ENCODE results near the gene SFMBT2. TPM values are rescaled to one million over a fixed set of nuclear protein-coding genes. Genes with fewer than 3 reads are reported as not detected.

Gene SFMBT2
- polyA plus RNA-seq, 2 of the 4 experiments (the other 2 are of a cell fraction): 9.6 to 10.2 TPM

- TF ChIP-seq PHF8 (IDR thresholded peaks at IDR 0.05; ENCODE audit: borderline replicate concordance, low read depth) (no peak), ZFP36 (IDR thresholded peaks at IDR 0.05; ENCODE audit: borderline replicate concordance, partially characterized antibody) (no peak)
Measured at GRCh38 chr10:7409045-7409731, 1.6 kb downstream of the SFMBT2 start (continued).

DNA sequence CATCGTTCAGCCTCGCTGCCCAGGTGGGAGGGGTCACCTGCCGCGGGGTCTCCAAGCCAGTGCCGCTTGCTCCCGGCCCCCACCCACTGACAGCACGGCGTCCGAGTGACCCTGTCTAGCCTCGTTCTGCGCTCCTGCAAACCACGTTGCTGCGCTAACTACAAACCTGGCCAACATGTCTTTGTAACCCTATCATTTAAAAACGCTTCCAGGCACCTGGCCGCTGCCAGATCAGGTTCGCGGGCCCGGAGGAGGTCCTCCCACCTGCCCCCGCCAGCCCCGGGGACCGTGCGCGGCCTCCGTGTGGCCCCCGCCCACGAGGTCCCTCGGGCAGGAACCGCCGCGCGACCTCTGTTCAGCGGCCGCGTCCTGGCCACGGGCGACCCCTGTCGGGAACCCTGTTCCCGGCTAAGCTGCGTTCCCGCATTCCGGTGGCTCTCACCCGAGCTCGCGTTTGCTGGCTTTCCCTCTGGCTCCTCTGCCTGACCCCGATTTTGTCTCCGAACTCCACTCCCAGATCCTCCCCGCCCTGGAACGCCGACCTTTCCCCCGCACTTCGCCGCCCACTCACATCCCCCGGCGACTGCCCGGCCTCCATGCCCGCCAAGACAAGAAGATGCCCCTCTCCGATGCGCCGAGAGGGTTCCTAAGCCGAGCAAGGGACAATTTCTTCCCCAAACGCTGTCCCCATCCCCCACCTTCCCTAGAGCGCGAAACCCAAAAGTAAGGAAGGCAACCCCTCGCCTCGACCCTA, 2.4 kb downstream of the SFMBT2 start:
- POLR2A ChIA-PET: interaction anchor here (0.6 to 1.2 kb wide), 2 partner anchors 97 to 219 kb away, joined by 3 read pairs; no protein-coding TSS in a partner anchor
- no peaks in the 10 kb centered on the region for H3K9me3 ChIP-seq

More for the DNA sequence above, 2.4 kb downstream of the SFMBT2 start:
- CTCF ChIA-PET: interaction anchor here (0.6 to 5.8 kb wide), 44 partner anchors 8 to 761 kb away, joined by 3 to 31 read pairs (median 4); no protein-coding TSS in a partner anchor
- WGBS (ENCODE audit: missing lambda C conversion rate): under 1% methylated on average over 49 of the region's 65 CpGs
- Histone ChIP-seq H3K4me3 (peak overlapping the region; percentile 76), H3K4me2 (peak overlapping the region; percentile 91), H3K27ac (peak overlapping the region; percentile 86 to 96), H3K4me1 (peaks cover 34% of the 10 kb centered on the region)
- DNase-seq (ENCODE audit: low read depth in 1 of 2, low spot score in 1 of 2): peak; percentile 64 to 68
- TF ChIP-seq EP300 (IDR thresholded peaks at IDR 0.05): no peak
- no peak for TF ChIP-seq BHLHE40 (IDR thresholded peaks at IDR 0.05; ENCODE audit: low read depth, low read length)
- no peak for TF ChIP-seq PHF8 (IDR thresholded peaks at IDR 0.05; ENCODE audit: borderline replicate concordance, low read depth)
- peak in 1 of 2 experiments; percentile 7; a peak in 1 of 5 replicates for TF ChIP-seq JUN (IDR thresholded peaks at IDR 0.05)
- TF ChIP-seq ESRRA (IDR thresholded peaks at IDR 0.05; ENCODE audit: borderline replicate concordance, low read length): no peak
- no peak for TF ChIP-seq TFCP2L1 (CRISPR knock-in tag; IDR thresholded peaks at IDR 0.05)
- no peak for TF ChIP-seq ATOH8 (CRISPR knock-in tag; IDR thresholded peaks at IDR 0.05; ENCODE audit: low read depth)
- TF ChIP-seq TP53 (CRISPR knock-in tag; IDR thresholded peaks at IDR 0.05): no peak
- TF ChIP-seq ZNF302 (CRISPR knock-in tag; IDR thresholded peaks at IDR 0.05): no peak
- TF ChIP-seq MAZ (IDR thresholded peaks at IDR 0.05; ENCODE audit: borderline replicate concordance, low read depth, low read length): no peak
- TF ChIP-seq, protein P1, sequence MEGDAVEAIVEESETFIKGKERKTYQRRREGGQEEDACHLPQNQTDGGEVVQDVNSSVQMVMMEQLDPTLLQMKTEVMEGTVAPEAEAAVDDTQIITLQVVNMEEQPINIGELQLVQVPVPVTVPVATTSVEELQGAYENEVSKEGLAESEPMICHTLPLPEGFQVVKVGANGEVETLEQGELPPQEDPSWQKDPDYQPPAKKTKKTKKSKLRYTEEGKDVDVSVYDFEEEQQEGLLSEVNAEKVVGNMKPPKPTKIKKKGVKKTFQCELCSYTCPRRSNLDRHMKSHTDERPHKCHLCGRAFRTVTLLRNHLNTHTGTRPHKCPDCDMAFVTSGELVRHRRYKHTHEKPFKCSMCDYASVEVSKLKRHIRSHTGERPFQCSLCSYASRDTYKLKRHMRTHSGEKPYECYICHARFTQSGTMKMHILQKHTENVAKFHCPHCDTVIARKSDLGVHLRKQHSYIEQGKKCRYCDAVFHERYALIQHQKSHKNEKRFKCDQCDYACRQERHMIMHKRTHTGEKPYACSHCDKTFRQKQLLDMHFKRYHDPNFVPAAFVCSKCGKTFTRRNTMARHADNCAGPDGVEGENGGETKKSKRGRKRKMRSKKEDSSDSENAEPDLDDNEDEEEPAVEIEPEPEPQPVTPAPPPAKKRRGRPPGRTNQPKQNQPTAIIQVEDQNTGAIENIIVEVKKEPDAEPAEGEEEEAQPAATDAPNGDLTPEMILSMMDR (IDR thresholded peaks at IDR 0.05): peak; percentile 76
- TF ChIP-seq, protein P2, sequence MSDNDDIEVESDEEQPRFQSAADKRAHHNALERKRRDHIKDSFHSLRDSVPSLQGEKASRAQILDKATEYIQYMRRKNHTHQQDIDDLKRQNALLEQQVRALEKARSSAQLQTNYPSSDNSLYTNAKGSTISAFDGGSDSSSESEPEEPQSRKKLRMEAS (IDR thresholded peaks at IDR 0.05): peak; percentile 83
- peak; percentile 63; the same call in 1 of the 2 replicates for TF ChIP-seq KDM5A (IDR thresholded peaks at IDR 0.05)
- TF ChIP-seq CHD2 (IDR thresholded peaks at IDR 0.05; ENCODE audit: low read length, partially characterized antibody): no peak
- no peak for TF ChIP-seq RARB (CRISPR knock-in tag; IDR thresholded peaks at IDR 0.05)
- no peak for TF ChIP-seq POLR2A (IDR thresholded peaks at IDR 0.05; ENCODE audit: low read length)
- TF ChIP-seq ZSCAN20 (CRISPR knock-in tag; IDR thresholded peaks at IDR 0.05): no peak
- TF ChIP-seq SMC3 (IDR thresholded peaks at IDR 0.05): peak; percentile 90
- TF ChIP-seq, protein P3, sequence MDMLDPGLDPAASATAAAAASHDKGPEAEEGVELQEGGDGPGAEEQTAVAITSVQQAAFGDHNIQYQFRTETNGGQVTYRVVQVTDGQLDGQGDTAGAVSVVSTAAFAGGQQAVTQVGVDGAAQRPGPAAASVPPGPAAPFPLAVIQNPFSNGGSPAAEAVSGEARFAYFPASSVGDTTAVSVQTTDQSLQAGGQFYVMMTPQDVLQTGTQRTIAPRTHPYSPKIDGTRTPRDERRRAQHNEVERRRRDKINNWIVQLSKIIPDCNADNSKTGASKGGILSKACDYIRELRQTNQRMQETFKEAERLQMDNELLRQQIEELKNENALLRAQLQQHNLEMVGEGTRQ (IDR thresholded peaks at IDR 0.05): no peak
- TF ChIP-seq RCOR1 (IDR thresholded peaks at IDR 0.05; ENCODE audit: low read depth, low read length): no peak
- no peak for TF ChIP-seq MAFK (IDR thresholded peaks at IDR 0.05; ENCODE audit: partially characterized antibody)
- no peak for TF ChIP-seq POLR2AphosphoS2 (conservative IDR thresholded peaks at IDR 0.05; ENCODE audit: low read length)
- no peak for TF ChIP-seq JUNB (IDR thresholded peaks at IDR 0.05)
- peak; percentile 81 to 93 for TF ChIP-seq RAD21 (conservative IDR thresholded peaks at IDR 0.05 in 1 of 2, IDR thresholded peaks at IDR 0.05 in 1 of 2)
- no peak for TF ChIP-seq HEYL (CRISPR knock-in tag; IDR thresholded peaks at IDR 0.05)
- TF ChIP-seq GATA3 (IDR thresholded peaks at IDR 0.05; ENCODE audit: borderline replicate concordance): no peak
- no peak for TF ChIP-seq EHF (CRISPR knock-in tag; IDR thresholded peaks at IDR 0.05)
- TF ChIP-seq, protein P4, sequence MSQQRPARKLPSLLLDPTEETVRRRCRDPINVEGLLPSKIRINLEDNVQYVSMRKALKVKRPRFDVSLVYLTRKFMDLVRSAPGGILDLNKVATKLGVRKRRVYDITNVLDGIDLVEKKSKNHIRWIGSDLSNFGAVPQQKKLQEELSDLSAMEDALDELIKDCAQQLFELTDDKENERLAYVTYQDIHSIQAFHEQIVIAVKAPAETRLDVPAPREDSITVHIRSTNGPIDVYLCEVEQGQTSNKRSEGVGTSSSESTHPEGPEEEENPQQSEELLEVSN (IDR thresholded peaks at IDR 0.05; ENCODE audit: borderline replicate concordance, low read depth): 0 out of 2 replicates have a peak, but pooled peaks have one; percentile 41
- no peak for TF ChIP-seq BCL3 (IDR thresholded peaks at IDR 0.05)
- no peak for TF ChIP-seq FOXS1 (CRISPR knock-in tag; IDR thresholded peaks at IDR 0.05)
- no peak for FAIRE-seq
- peak; percentile 68 to 77 for ATAC-seq
